K562 (cell line): ENCODE results near the gene CACNA1E. TPM values are rescaled to one million over a fixed set of nuclear protein-coding genes. Genes with fewer than 3 reads are reported as not detected.

Experiments
- ATAC-seq: fragments of 200-7000 bp; cut with Tn5 transposase; 3 replicates; pipeline ENCODE4 v1.9.1; 2020; ENCODE audit warnings: moderate library complexity
- BruUV-seq: library from RNA; stranded (reverse); fragments of 400-500 nt; replicated peaks from 2 replicates; lab custom pipeline; 2021; lab: Mats Ljungman, UMichigan
- CTCF ChIA-PET: fragments of 300-600 bp; formaldehyde crosslinking; extraction: SDS; loops from one replicate; lab custom pipeline; 2021; ENCODE audit warnings: low intra/inter-chr PET ratio; lab: Yijun Ruan, JAX
- POLR2A ChIA-PET: fragments of 300-600, 350-650 bp; sonication (Branson Sonifier 250); formaldehyde crosslinking; extraction: SDS; loops from one replicate; lab custom pipeline; 2021; ENCODE audit warnings: antibody characterized with exemption, inconsistent platforms; lab: Yijun Ruan, JAX
- DNase-seq, 4 experiments: peaks; one replicate each; pipeline versions ENCODE4 v3.0.0 to v3.0.0-alpha.2; 2011 to 2018; ENCODE audit warnings: low spot score in 3 of 4, mixed read lengths in 3 of 4; ENCODE audit errors: extremely low read depth in 1 of 4
- FAIRE-seq: peaks from 2 replicates; lab custom pipeline; 2011; peaks lifted over from hg19 to GRCh38; lab: Jason Lieb, UNC
- H2AFZ ChIP-seq: 2 replicates; pipeline ENCODE4 v1.6.0; 2011; ENCODE audit warnings: low read depth, low read length, control low read depth, inconsistent platforms
- H3K27ac ChIP-seq: fragments of 200-600 bp; 3 replicates; pipeline ENCODE4 v1.8.0; 2011; ENCODE audit warnings: low read depth, mild to moderate bottlenecking, control low read depth, inconsistent platforms, low read length, moderate library complexity, mixed read lengths; ENCODE audit errors: extremely low read depth
- H3K27me3 ChIP-seq, 2 experiments: fragments of 300-600 bp in 1 of 2; 2 replicates in 1 of 2; 3 replicates in 1 of 2; pipeline versions ENCODE4 v1.6.0 to v1.8.0; 2011; ENCODE audit warnings: inconsistent platforms in 2 of 2, low read length in 2 of 2, mild to moderate bottlenecking in 1 of 2, mixed read lengths in 1 of 2, moderate library complexity in 1 of 2; ENCODE audit not compliant: control insufficient read depth in 2 of 2, insufficient read depth in 2 of 2
- H3K36me3 ChIP-seq: fragments of 300-600 bp; 3 replicates; pipeline ENCODE4 v1.8.0; 2011; ENCODE audit warnings: mild to moderate bottlenecking, low read length, inconsistent platforms; ENCODE audit not compliant: control insufficient read depth, insufficient read depth
- H3K4me1 ChIP-seq, 2 experiments: fragments of 200-600 bp in 1 of 2; replicated peaks in 1 of 2; 2 replicates in 1 of 2; 3 replicates in 1 of 2; pipeline versions ENCODE4 v1.5.1 to v1.8.0; 2011; ENCODE audit warnings: inconsistent platforms in 2 of 2, low read length in 2 of 2, mild to moderate bottlenecking in 1 of 2, mixed read lengths in 1 of 2, moderate library complexity in 1 of 2; ENCODE audit not compliant: control insufficient read depth in 2 of 2, insufficient read depth in 2 of 2
- H3K4me2 ChIP-seq: 2 replicates; pipeline ENCODE4 v1.6.1; 2011; ENCODE audit warnings: low read length, control low read depth, inconsistent platforms, mixed read lengths; ENCODE audit not compliant: insufficient read depth
- H3K4me3 ChIP-seq: fragments of 200-600 bp; sonication (generic), shearing (Covaris generic); 2 replicates; pipeline ENCODE4 v1.5.1; 2016; ENCODE audit warnings: control low read depth, inconsistent platforms
- H3K79me2 ChIP-seq: fragments of 200-600 bp; 3 replicates; pipeline ENCODE4 v1.8.0; 2011; ENCODE audit warnings: low read length, inconsistent platforms; ENCODE audit not compliant: control insufficient read depth, insufficient read depth
- H3K9ac ChIP-seq, 2 experiments: 2 replicates each; pipeline versions ENCODE4 v1.6.0 to v1.6.1; 2011; ENCODE audit warnings: low read depth in 2 of 2, low read length in 2 of 2, control low read depth in 1 of 2, inconsistent platforms in 1 of 2, mild to moderate bottlenecking in 1 of 2, mixed read lengths in 1 of 2; ENCODE audit not compliant: insufficient read depth in 1 of 2
- H3K9me1 ChIP-seq: one replicate; pipeline ENCODE4 v1.6.0; 2011; ENCODE audit warnings: inconsistent platforms, mild to moderate bottlenecking, low read length, moderate library complexity; ENCODE audit not compliant: control insufficient read depth, insufficient read depth
- H3K9me3 ChIP-seq: replicated peaks from 2 replicates; pipeline ENCODE4 v1.5.1; 2011; ENCODE audit warnings: low read depth, low read length, inconsistent platforms; ENCODE audit not compliant: control insufficient read depth, insufficient read depth
- H4K20me1 ChIP-seq: replicated peaks from 2 replicates; pipeline ENCODE4 v1.6.1; 2011; ENCODE audit warnings: low read length, inconsistent platforms, mixed read lengths; ENCODE audit not compliant: control insufficient read depth, insufficient read depth
- PTRF ChIP-seq: fragments of 450-650 bp; IDR thresholded peaks from 2 replicates; pipeline ENCODE4 v1.6.1; 2016; ENCODE audit warnings: mild to moderate bottlenecking, missing genetic modification characterization, missing compliant biosample characterization
- WGBS: fragments of 100-300 bp; shearing (Covaris generic); methylation state at CpG from one replicate; pipeline ENCODE4 v1.1.6; 2016; ENCODE audit warnings: low coverage, mixed read lengths; ENCODE audit not compliant: insufficient coverage; ENCODE audit errors: missing lambda C conversion rate; 5-methylcytosine and 5-hydroxymethylcytosine counted together
- in situ Hi-C: fragments of 300-500 bp; cut with MboI; formaldehyde crosslinking; loops from 4 replicates; pipeline ENCODE4 v1.15.0; 2018; ENCODE audit warnings: inconsistent platforms, mixed read lengths
- intact Hi-C: fragments of 100-400 bp; cut with micrococcal nuclease; formaldehyde crosslinking; loops from 2 replicates; pipeline ENCODE4 v1.14.2; 2022
- polyA plus RNA-seq, 8 experiments: library from polyadenylated mRNA; depleted of rRNA in 4 of 8; stranded (reverse) in 5 of 8; unstranded in 3 of 8; fragments of >200 nt; fragmentation: Nextera tagmentation in 2 of 8; fragmentation: Illumina TruSeq in 1 of 8; extraction: Ambion mirVana in 2 of 8; extraction: Trizol in 1 of 8; gene quantifications; 2 replicates each; pipeline versions ENCODE4 v1.2.1 to v1.2.3, GENCODE V29; 2011 to 2014; ENCODE audit warnings: inconsistent platforms in 1 of 8, missing spikeins in 1 of 8
- total RNA-seq, 7 experiments: library from RNA; depleted of rRNA in 6 of 7; stranded (reverse); fragments of >200 nt in 6 of 7; fragmentation: Illumina TruSeq in 2 of 7; extraction: Trizol in 2 of 7; gene quantifications; 2 replicates each; pipeline versions ENCODE4 v1.2.1 to v1.2.3, GENCODE V29; 2011 to 2021; ENCODE audit warnings: low replicate concordance in 1 of 7
- TF ChIP-seq, protein P1 (sequence below): fragments of 450-650 bp; IDR thresholded peaks from 2 replicates; pipeline ENCODE4 v1.6.1; 2016; ENCODE audit warnings: low read depth

CACNA1E gene
- total and polyA plus RNA-seq, 9 of the 15 experiments (the other 6 are each of a cell fraction or from before 2014, with no cell fraction given): under 0.01 to 0.04 TPM; not detected in 7

DNA sequence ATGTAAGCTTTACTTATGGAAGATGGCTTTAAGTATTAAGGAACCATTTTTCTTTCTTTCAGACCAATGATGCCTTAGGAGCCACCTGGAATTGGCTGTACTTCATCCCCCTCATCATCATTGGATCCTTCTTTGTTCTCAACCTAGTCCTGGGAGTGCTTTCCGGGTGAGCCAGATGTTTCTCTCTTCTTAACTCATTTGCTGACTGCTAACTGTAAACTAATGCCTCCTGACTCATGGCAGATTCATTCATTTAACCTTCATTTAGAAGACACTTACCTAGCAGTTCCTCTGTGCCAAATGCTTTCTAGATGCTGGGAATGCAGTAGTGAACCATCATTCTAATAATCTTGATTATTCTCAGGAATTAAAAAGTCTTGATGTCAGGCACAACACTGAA, 168.0 kb downstream of the CACNA1E start:
- ATAC-seq (no peak), FAIRE-seq (no peak)
- no peaks in the 10 kb centered on the region for H3K36me3 ChIP-seq
- no peak overlapping the region for H2AFZ ChIP-seq
- no peak overlapping the region for H3K9ac ChIP-seq
- H3K27me3 ChIP-seq: peaks cover 4 to 11% of the 10 kb centered on the region in 2 experiments; a peak in 2 of 5 replicates
- no TSS peak for BruUV-seq
- no peak for TF ChIP-seq PTRF (tag)
- TF ChIP-seq, protein P1, sequence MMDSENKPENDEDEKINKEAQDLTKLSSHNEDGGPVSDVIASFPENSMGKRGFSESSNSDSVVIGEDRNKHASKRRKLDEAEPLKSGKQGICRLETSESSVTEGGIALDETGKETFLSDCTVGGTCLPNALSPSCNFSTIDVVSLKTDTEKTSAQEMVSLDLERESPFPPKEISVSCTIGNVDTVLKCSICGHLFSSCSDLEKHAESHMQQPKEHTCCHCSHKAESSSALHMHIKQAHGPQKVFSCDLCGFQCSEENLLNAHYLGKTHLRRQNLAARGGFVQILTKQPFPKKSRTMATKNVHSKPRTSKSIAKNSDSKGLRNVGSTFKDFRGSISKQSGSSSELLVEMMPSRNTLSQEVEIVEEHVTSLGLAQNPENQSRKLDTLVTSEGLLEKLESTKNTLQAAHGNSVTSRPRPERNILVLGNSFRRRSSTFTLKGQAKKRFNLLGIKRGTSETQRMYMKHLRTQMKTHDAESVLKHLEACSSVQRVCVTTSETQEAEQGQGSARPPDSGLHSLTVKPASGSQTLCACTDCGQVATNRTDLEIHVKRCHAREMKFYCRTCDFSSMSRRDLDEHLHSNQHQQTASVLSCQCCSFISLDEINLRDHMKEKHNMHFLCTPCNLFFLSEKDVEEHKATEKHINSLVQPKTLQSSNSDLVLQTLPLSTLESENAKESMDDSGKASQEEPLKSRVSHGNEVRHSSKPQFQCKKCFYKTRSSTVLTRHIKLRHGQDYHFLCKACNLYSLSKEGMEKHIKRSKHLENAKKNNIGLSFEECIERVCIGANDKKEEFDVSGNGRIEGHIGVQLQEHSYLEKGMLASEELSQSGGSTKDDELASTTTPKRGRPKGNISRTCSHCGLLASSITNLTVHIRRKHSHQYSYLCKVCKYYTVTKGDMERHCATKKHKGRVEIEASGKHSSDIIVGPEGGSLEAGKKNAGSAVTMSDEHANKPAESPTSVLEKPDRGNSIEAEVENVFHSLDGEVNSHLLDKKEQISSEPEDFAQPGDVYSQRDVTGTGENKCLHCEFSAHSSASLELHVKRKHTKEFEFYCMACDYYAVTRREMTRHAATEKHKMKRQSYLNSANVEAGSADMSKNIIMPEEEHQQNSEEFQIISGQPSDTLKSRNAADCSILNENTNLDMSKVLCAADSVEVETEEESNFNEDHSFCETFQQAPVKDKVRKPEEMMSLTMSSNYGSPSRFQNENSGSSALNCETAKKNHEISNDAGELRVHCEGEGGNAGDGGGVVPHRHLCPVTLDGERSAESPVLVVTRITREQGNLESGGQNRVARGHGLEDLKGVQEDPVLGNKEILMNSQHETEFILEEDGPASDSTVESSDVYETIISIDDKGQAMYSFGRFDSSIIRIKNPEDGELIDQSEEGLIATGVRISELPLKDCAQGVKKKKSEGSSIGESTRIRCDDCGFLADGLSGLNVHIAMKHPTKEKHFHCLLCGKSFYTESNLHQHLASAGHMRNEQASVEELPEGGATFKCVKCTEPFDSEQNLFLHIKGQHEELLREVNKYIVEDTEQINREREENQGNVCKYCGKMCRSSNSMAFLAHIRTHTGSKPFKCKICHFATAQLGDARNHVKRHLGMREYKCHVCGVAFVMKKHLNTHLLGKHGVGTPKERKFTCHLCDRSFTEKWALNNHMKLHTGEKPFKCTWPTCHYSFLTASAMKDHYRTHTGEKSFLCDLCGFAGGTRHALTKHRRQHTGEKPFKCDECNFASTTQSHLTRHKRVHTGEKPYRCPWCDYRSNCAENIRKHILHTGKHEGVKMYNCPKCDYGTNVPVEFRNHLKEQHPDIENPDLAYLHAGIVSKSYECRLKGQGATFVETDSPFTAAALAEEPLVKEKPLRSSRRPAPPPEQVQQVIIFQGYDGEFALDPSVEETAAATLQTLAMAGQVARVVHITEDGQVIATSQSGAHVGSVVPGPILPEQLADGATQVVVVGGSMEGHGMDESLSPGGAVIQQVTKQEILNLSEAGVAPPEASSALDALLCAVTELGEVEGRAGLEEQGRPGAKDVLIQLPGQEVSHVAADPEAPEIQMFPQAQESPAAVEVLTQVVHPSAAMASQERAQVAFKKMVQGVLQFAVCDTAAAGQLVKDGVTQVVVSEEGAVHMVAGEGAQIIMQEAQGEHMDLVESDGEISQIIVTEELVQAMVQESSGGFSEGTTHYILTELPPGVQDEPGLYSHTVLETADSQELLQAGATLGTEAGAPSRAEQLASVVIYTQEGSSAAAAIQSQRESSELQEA: no peak
- TF ChIP-seq, all 486 proteins: peak for 0
- H3K9me3 ChIP-seq: no peaks in the 10 kb centered on the region
- no peak overlapping the region for H3K4me2 ChIP-seq
- no peaks in the 10 kb centered on the region for H3K4me1 ChIP-seq
- no peak overlapping the region for H3K4me3 ChIP-seq
- no peaks in the 10 kb centered on the region for H4K20me1 ChIP-seq
- WGBS: 0% methylated on average over 1 of the region's 1 CpG
- intact Hi-C loops: no loop called here
- no peak overlapping the region for H3K27ac ChIP-seq
- ChIA-PET POLR2A (no interaction called here), CTCF (no interaction called here)
- no peaks in the 10 kb centered on the region for H3K79me2 ChIP-seq
- H3K9me1 ChIP-seq: no peaks in the 10 kb centered on the region
- DNase-seq: no peak
- in situ Hi-C loops: no loop called here
